RWPE2 (cell line): ENCODE data around the gene SPEF2.

Source experiments
- ATAC-seq: fragments of 200-7000 bp; cut with Tn5 transposase; 3 replicates; pipeline ENCODE4 v1.9.1; 2021; ENCODE audit warnings: low read depth
- DNase-seq: peaks from one replicate; pipeline ENCODE4 v3.0.0-alpha.2; 2020; ENCODE audit warnings: low spot score
- H3K27ac ChIP-seq: fragments of 450-650 bp; 2 replicates; pipeline ENCODE4 v1.5.1; 2017; ENCODE audit warnings: mild to moderate bottlenecking; ENCODE audit not compliant: poor library complexity, severe bottlenecking
- H3K27me3 ChIP-seq: fragments of 250-450 bp; sonication (Bioruptor Pico); 2 replicates; pipeline ENCODE4 v1.5.1; 2021; ENCODE audit warnings: mild to moderate bottlenecking, moderate library complexity; ENCODE audit not compliant: insufficient read depth, poor library complexity, severe bottlenecking
- H3K36me3 ChIP-seq: fragments of 250-450 bp; sonication (Bioruptor Pico); 2 replicates; pipeline ENCODE4 v1.5.1; 2020; ENCODE audit warnings: low read depth, mild to moderate bottlenecking, moderate library complexity
- H3K4me1 ChIP-seq: fragments of 250-450 bp; sonication (Bioruptor Pico); 2 replicates; pipeline ENCODE4 v1.5.1; 2021; ENCODE audit warnings: mild to moderate bottlenecking, moderate library complexity; ENCODE audit not compliant: insufficient read depth, poor library complexity, severe bottlenecking
- H3K4me3 ChIP-seq: fragments of 250-450 bp; sonication (Bioruptor Pico); 2 replicates; pipeline ENCODE4 v1.5.1; 2021; ENCODE audit warnings: mild to moderate bottlenecking, moderate library complexity; ENCODE audit not compliant: severe bottlenecking
- H3K9me3 ChIP-seq: fragments of 250-450 bp; sonication (Bioruptor Pico); 2 replicates; pipeline ENCODE4 v1.5.1; 2021; ENCODE audit warnings: mild to moderate bottlenecking, moderate library complexity; ENCODE audit not compliant: severe bottlenecking
- CTCF ChIP-seq: fragments of 450-650 bp; IDR thresholded peaks from one replicate; pipeline ENCODE4 v1.5.1; 2017; ENCODE audit warnings: mild to moderate bottlenecking, moderate library complexity; ENCODE audit not compliant: poor library complexity, severe bottlenecking

SPEF2 gene

GRCh38 chr5:35771300-35771699 lies 153.6 kb downstream of the SPEF2 start:
- ATAC-seq (peak; percentile 90), DNase-seq (peak; percentile 93)
- Histone ChIP-seq H3K4me1 (peaks cover 31% of the 10 kb centered on the region), H3K27me3 (no peaks in the 10 kb centered on the region), H3K36me3 (no peaks in the 10 kb centered on the region), H3K9me3 (no peaks in the 10 kb centered on the region), H3K4me3 (no peak overlapping the region), H3K27ac (peak overlapping the region; percentile 71)
- TF ChIP-seq CTCF = no peak

DNA sequence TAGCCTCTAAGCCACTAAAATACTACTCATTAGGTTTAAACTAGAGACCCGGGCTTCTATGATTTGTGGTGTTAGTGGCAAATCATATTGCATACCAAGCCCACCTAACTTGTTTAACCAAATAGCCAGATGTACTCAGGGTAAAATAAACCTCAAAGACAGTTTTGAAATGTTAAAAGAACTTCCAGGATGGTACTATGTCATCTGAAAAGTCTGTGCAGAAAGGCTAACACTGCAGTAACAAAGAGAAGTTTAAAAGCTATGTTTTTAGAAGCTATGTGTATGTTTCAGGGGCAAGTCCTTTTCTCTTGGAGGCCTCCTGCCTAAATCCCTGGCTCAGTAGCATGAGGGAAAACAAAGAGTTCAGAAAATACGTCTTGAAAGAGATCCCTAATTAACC lies 154.2 kb downstream of the SPEF2 start:
- H3K4me1 ChIP-seq = peaks cover 31% of the 10 kb centered on the region
- H3K27me3 ChIP-seq = no peaks in the 10 kb centered on the region
- H3K4me3 ChIP-seq = no peak overlapping the region
- no peak for TF ChIP-seq CTCF
- ATAC-seq = no peak
- H3K9me3 ChIP-seq = no peaks in the 10 kb centered on the region
- no peaks in the 10 kb centered on the region for H3K36me3 ChIP-seq
- H3K27ac ChIP-seq = peak overlapping the region; percentile 71
- no peak for DNase-seq

DNA sequence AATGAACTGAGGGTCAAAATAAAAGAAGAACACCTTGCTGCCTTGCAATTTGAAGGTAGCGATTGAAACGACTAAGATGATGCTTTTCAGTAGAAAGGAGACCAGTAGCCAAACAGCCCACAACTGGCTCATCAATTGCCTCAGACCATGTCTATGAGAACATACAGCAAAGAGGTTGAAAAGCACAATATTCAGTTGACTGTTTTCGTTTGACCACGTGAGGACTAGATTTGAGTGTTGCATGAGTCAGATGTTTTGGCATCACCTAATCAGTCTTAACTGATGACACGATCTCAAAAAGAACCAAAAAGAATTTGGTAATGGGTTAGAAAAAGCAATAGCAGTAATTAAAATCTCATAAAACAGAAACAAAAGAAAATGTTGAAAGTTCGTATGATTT lies 156.3 kb downstream of the SPEF2 start:
- Histone ChIP-seq H3K9me3 (no peaks in the 10 kb centered on the region), H3K27me3 (no peaks in the 10 kb centered on the region), H3K4me3 (no peak overlapping the region), H3K27ac (peak overlapping the region; percentile 71), H3K36me3 (no peaks in the 10 kb centered on the region), H3K4me1 (peaks cover 31% of the 10 kb centered on the region)
- DNase-seq = no peak
- ATAC-seq = peak; percentile 26; the same call in 2 of the 3 replicates
- no peak for TF ChIP-seq CTCF

- Histone ChIP-seq H3K4me1 (peaks cover 19% of the 10 kb centered on the region), H3K27ac (no peak overlapping the region), H3K36me3 (no peaks in the 10 kb centered on the region), H3K9me3 (no peaks in the 10 kb centered on the region), H3K27me3 (no peaks in the 10 kb centered on the region), H3K4me3 (no peak overlapping the region)
- no peak for TF ChIP-seq CTCF
- ATAC-seq (no peak), DNase-seq (no peak)
Measured at GRCh38 chr5:35776757-35777156, 159.1 kb downstream of the SPEF2 start.

GRCh38 chr5:35777358-35778087 lies 159.9 kb downstream of the SPEF2 start:
- DNase-seq = peak; percentile 77
- H3K4me1 ChIP-seq = peaks cover 11% of the 10 kb centered on the region
- peak; percentile 87 for TF ChIP-seq CTCF
- H3K36me3 ChIP-seq = no peaks in the 10 kb centered on the region
- no peak overlapping the region for H3K4me3 ChIP-seq
- H3K9me3 ChIP-seq = no peaks in the 10 kb centered on the region
- no peaks in the 10 kb centered on the region for H3K27me3 ChIP-seq
- peak; percentile 82 for ATAC-seq
- H3K27ac ChIP-seq = no peak overlapping the region
